ENCODE results near the gene S100Z. TPM values are rescaled to one million over a fixed set of nuclear protein-coding genes. Genes with fewer than 3 reads are reported as not detected.
"Not testable (repeated sequence)": the region's sequence is repeated elsewhere in the genome, so short reads cannot be mapped to it uniquely, and the experiment has no call there.

S100Z gene
- total and polyA plus RNA-seq, 4 donors = 0.77 to 1.9 (median 1.5) TPM

DNA sequence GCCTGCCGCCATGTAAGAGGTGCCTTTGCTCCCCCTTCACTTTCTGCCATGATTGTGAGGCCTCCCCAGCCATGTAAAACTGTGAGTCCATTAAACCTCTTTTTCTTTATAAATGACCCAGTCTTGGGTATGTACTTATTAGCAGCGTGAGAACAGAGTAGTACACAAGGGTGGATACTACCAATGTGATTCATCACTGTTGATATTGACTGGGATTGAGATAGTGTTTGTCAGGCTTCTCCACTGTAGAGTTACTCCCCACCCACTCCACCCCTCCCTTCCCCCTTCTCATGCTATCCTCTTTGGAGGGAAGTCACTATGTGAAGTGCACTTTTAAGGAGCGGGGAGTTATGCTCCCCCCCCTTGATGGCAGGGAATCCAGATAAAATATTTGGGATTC is 91.6 kb downstream of the S100Z start:
- 91 to 95% methylated on average over 3 of the region's 3 CpGs for WGBS, 2 donors

DNA sequence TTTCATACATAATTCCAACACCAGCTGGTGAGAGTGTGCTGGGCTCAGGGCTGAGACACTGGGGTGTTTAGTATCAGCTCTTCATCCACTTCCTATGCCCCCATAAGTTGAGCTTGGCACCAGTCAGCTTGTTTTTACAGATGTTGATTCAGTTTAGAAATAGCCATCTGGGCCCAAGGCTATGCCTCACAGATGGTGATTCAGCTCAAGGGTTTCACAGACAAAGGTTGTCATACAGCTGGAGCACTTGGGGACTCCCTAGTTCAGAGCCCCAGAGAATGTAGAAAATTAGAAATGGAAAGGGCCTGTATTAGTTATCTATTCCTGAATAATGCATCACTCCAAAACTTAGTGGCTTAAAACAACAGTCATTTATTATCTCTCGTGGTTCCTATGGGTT is 92.8 kb downstream of the S100Z start:
- ATAC-seq (ENCODE audit: insufficient read depth, low FRiP score) = no peak
- DNase-seq = no peak
- Histone ChIP-seq H3K27me3 (ENCODE audit: control insufficient read depth in 3 of 3, insufficient read depth in 3 of 3, low read length in 2 of 3) (no peaks in the 10 kb centered on the region), H3K9me3 (ENCODE audit: control insufficient read depth in 4 of 4, insufficient read depth in 3 of 4, low read length in 3 of 4) (no peaks in the 10 kb centered on the region), H3K9ac (ENCODE audit: insufficient read depth in 1 of 2, low read length in 2 of 2) (no peak overlapping the region), H3K4me1 (ENCODE audit: control insufficient read depth in 5 of 5, insufficient read depth in 5 of 5, low read length in 5 of 5) (no peaks in the 10 kb centered on the region), H3K4me3 (no peak overlapping the region), H3K36me3 (ENCODE audit: control insufficient read depth in 4 of 4, insufficient read depth in 4 of 4, low read length in 4 of 4) (no peaks in the 10 kb centered on the region), H3K27ac (ENCODE audit: low read depth in 1 of 2, low read length in 1 of 2) (no peak overlapping the region)
- 95 to 97% methylated on average over 1 of the region's 1 CpG for WGBS, 2 donors
- TF ChIP-seq, protein P1, sequence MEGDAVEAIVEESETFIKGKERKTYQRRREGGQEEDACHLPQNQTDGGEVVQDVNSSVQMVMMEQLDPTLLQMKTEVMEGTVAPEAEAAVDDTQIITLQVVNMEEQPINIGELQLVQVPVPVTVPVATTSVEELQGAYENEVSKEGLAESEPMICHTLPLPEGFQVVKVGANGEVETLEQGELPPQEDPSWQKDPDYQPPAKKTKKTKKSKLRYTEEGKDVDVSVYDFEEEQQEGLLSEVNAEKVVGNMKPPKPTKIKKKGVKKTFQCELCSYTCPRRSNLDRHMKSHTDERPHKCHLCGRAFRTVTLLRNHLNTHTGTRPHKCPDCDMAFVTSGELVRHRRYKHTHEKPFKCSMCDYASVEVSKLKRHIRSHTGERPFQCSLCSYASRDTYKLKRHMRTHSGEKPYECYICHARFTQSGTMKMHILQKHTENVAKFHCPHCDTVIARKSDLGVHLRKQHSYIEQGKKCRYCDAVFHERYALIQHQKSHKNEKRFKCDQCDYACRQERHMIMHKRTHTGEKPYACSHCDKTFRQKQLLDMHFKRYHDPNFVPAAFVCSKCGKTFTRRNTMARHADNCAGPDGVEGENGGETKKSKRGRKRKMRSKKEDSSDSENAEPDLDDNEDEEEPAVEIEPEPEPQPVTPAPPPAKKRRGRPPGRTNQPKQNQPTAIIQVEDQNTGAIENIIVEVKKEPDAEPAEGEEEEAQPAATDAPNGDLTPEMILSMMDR (IDR thresholded peaks at IDR 0.05; ENCODE audit: control extremely low read depth, extremely low read depth) = no peak

More for the DNA sequence above, 91.6 kb downstream of the S100Z start:
- TF ChIP-seq, protein P1 (IDR thresholded peaks at IDR 0.05; ENCODE audit: control extremely low read depth, extremely low read depth) = no peak
- Histone ChIP-seq H3K4me3 (no peak overlapping the region), H3K4me1 (ENCODE audit: control insufficient read depth in 5 of 5, insufficient read depth in 5 of 5, low read length in 5 of 5) (no peaks in the 10 kb centered on the region), H3K27ac (ENCODE audit: low read depth in 1 of 2, low read length in 1 of 2) (no peak overlapping the region), H3K36me3 (ENCODE audit: control insufficient read depth in 4 of 4, insufficient read depth in 4 of 4, low read length in 4 of 4) (no peaks in the 10 kb centered on the region), H3K9me3 (ENCODE audit: control insufficient read depth in 4 of 4, insufficient read depth in 3 of 4, low read length in 3 of 4) (peaks cover 0 to 3% (median 0%) of the 10 kb centered on the region in 4 donors), H3K27me3 (ENCODE audit: control insufficient read depth in 3 of 3, insufficient read depth in 3 of 3, low read length in 2 of 3) (no peaks in the 10 kb centered on the region), H3K9ac (ENCODE audit: insufficient read depth in 1 of 2, low read length in 2 of 2) (no peak overlapping the region)
- ATAC-seq (ENCODE audit: insufficient read depth, low FRiP score) = no peak
- no peak for DNase-seq

DNA sequence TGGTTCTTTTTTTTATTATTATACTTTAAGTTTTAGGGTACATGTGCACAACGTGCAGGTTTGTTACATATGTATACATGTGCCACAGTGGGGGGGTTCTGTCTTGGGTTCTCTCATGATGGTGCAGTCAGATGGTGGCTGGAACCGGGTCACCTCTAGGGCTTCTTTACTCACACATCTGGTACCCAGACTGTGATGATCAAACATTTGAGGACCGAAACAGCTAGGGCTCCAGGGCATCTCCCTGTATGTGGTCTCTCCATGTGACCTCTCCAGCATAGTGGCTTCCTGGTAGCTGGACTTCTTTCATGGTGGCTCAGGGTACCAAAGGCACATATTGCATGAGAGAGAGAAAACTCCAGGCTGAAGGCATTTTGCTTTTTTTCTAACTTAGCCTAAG is 93.2 kb downstream of the S100Z start:
- H3K36me3 ChIP-seq (ENCODE audit: control insufficient read depth in 4 of 4, insufficient read depth in 4 of 4, low read length in 4 of 4) = no peaks in the 10 kb centered on the region
- no peaks in the 10 kb centered on the region for H3K4me1 ChIP-seq (ENCODE audit: control insufficient read depth in 5 of 5, insufficient read depth in 5 of 5, low read length in 5 of 5)
- H3K9ac ChIP-seq (ENCODE audit: insufficient read depth in 1 of 2, low read length in 2 of 2) = no peak overlapping the region
- WGBS, 2 donors = 91 to 98% methylated on average over 3 of the region's 3 CpGs
- no peak for DNase-seq
- TF ChIP-seq, protein P1 (IDR thresholded peaks at IDR 0.05; ENCODE audit: control extremely low read depth, extremely low read depth) = no peak
- no peak overlapping the region for H3K27ac ChIP-seq (ENCODE audit: low read depth in 1 of 2, low read length in 1 of 2)
- no peak for ATAC-seq (ENCODE audit: insufficient read depth, low FRiP score)
- H3K9me3 ChIP-seq (ENCODE audit: control insufficient read depth in 4 of 4, insufficient read depth in 3 of 4, low read length in 3 of 4) = no peaks in the 10 kb centered on the region
- H3K4me3 ChIP-seq = no peak overlapping the region
- no peaks in the 10 kb centered on the region for H3K27me3 ChIP-seq (ENCODE audit: control insufficient read depth in 3 of 3, insufficient read depth in 3 of 3, low read length in 2 of 3)

DNA sequence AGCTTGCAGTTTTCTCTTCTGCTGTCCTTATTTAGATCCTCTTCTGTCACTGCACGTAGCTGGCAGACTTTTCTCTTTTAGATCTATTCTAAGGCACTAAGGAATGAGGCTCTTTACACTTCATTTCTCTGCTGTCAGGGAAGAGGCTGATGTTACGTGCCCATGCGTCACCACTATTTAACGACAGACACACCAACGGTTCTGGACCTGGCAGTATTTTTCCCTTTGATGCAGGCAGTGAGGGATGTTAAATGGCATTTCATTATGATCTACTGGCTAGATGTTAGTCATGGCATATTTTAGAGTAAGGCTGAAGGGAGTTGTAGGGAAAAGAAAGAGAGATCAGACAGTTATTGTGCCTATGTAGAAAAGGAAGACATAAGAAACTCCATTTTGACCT is 94.8 kb downstream of the S100Z start:
- DNase-seq (no peak), ATAC-seq (ENCODE audit: insufficient read depth, low FRiP score) (no peak)
- Histone ChIP-seq H3K4me1 (ENCODE audit: control insufficient read depth in 5 of 5, insufficient read depth in 5 of 5, low read length in 5 of 5) (no peaks in the 10 kb centered on the region), H3K4me3 (no peak overlapping the region), H3K9me3 (ENCODE audit: control insufficient read depth in 4 of 4, insufficient read depth in 3 of 4, low read length in 3 of 4) (no peaks in the 10 kb centered on the region), H3K27me3 (ENCODE audit: control insufficient read depth in 3 of 3, insufficient read depth in 3 of 3, low read length in 2 of 3) (no peaks in the 10 kb centered on the region), H3K36me3 (ENCODE audit: control insufficient read depth in 4 of 4, insufficient read depth in 4 of 4, low read length in 4 of 4) (no peaks in the 10 kb centered on the region), H3K27ac (ENCODE audit: low read depth in 1 of 2, low read length in 1 of 2) (no peak overlapping the region), H3K9ac (ENCODE audit: insufficient read depth in 1 of 2, low read length in 2 of 2) (no peak overlapping the region)
- 62 to 67% methylated on average over 5 of the region's 5 CpGs for WGBS, 2 donors
- TF ChIP-seq, protein P1 (IDR thresholded peaks at IDR 0.05; ENCODE audit: control extremely low read depth, extremely low read depth) = no peak

DNA sequence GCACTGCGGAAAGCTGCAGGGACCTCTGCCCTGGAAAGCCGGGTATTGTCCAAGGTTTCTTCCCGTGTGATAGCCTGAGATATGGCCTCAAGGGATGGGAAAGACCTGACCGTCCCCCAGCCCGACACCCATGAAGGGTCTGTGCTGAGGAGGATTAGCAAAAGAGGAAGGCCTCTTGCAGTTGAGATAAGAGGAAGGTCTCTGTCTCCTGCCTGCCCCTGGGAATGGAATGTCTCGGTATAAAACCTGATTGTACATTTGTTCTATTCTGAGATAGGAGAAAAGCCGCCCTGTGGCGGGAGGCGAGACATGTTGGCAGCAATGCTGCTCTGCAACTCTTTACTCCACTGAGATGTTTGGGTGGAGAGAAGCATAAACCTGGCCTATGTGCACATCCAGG is 95.4 kb downstream of the S100Z start:
- H3K4me1 ChIP-seq (ENCODE audit: control insufficient read depth in 5 of 5, insufficient read depth in 5 of 5, low read length in 5 of 5); ATAC-seq (ENCODE audit: insufficient read depth, low FRiP score); DNase-seq; H3K27me3 ChIP-seq (ENCODE audit: control insufficient read depth in 3 of 3, insufficient read depth in 3 of 3, low read length in 2 of 3); H3K9ac ChIP-seq (ENCODE audit: insufficient read depth in 1 of 2, low read length in 2 of 2); H3K9me3 ChIP-seq (ENCODE audit: control insufficient read depth in 4 of 4, insufficient read depth in 3 of 4, low read length in 3 of 4); H3K27ac ChIP-seq (ENCODE audit: low read depth in 1 of 2, low read length in 1 of 2); H3K4me3 ChIP-seq; H3K36me3 ChIP-seq (ENCODE audit: control insufficient read depth in 4 of 4, insufficient read depth in 4 of 4, low read length in 4 of 4): not testable (repeated sequence)
- WGBS, 2 donors = 28 to 60% methylated on average over 9 of the region's 9 CpGs
